Bronchial epithelial cell (primary cell): ENCODE results near the gene C10orf71. TPM values are rescaled to one million over a fixed set of nuclear protein-coding genes. Genes with fewer than 3 reads are reported as not detected.
A peak's percentile ranks its signal among the peaks of the same experiment; 100 is the strongest.

Source experiments
- DNase-seq: peaks from one replicate; pipeline ENCODE4 v3.0.0-alpha.2; 2010; ENCODE audit warnings: low read depth
- FAIRE-seq: peaks from 2 replicates; lab custom pipeline; 2011; peaks lifted over from hg19 to GRCh38; lab: Jason Lieb, UNC
- H3K27me3 ChIP-seq: 2 replicates; pipeline ENCODE4 v1.5.1; 2011; ENCODE audit warnings: low read length; ENCODE audit not compliant: control insufficient read depth, insufficient read depth
- H3K36me3 ChIP-seq: 2 replicates; pipeline ENCODE4 v1.5.1; 2011; ENCODE audit warnings: low read length; ENCODE audit not compliant: control insufficient read depth, insufficient read depth
- H3K4me3 ChIP-seq: 2 replicates; pipeline ENCODE4 v1.5.1; 2011; ENCODE audit warnings: mild to moderate bottlenecking, low read depth, low read length, control low read depth
- total RNA-seq: library from RNA; depleted of rRNA; stranded (reverse); fragments of >200 nt; gene quantifications from 2 replicates; pipeline ENCODE4 v1.2.1, GENCODE V29; 2014
- TF ChIP-seq, protein P1 (sequence below): IDR thresholded peaks from 2 replicates; pipeline ENCODE4 v1.5.1; 2011; ENCODE audit warnings: mild to moderate bottlenecking, moderate library complexity, low read length, control low read depth, inconsistent platforms; ENCODE audit not compliant: insufficient read depth, severe bottlenecking

Gene C10orf71
- total RNA-seq, 1 donor from 2014 or later, result not detected

DNA sequence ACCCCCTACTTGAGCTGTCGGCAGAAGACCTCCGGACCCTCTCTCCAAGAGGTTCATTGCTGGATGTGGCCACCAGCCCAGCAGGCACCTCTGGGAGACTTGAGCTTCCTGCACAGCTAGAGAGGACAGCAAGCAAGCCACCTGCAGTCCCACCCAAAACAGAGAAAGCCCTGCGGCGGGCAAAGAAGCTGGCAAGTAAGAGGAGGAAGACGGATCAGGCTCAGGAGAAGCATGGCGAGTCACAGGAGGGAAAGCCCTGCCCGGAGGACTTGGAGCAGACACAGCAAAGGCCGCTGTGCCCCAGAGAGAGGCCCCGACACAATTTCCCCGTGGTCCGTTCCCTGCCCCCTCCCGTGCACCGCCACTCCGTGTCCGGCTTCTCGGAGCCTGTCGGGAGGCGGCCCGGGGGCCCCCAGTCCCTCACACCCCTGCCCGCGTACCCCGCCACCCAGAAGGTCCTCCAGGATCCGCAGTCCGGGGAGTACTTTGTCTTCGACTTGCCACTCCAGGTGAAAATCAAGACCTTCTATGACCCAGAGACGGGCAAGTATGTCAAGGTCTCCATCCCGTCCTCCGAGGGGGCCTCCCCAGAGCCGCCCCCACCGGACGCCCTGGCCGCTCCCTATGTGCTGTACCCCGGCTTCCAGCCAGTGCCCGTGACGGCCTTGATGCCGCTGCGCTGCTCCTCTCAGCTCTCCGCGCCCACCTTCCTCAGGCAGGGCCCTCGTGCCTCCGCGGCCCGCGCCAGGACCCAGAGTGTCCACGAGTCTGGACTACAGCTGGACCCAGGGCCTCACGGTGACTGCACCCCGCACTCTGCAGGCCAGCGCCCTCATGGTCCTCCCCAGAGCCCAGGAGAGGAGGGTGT is 27.2 kb downstream of the C10orf71 start:
- Histone ChIP-seq H3K4me3 (no peak overlapping the region), H3K27me3 (no peaks in the 10 kb centered on the region), H3K36me3 (no peaks in the 10 kb centered on the region)
- TF ChIP-seq, protein P1, sequence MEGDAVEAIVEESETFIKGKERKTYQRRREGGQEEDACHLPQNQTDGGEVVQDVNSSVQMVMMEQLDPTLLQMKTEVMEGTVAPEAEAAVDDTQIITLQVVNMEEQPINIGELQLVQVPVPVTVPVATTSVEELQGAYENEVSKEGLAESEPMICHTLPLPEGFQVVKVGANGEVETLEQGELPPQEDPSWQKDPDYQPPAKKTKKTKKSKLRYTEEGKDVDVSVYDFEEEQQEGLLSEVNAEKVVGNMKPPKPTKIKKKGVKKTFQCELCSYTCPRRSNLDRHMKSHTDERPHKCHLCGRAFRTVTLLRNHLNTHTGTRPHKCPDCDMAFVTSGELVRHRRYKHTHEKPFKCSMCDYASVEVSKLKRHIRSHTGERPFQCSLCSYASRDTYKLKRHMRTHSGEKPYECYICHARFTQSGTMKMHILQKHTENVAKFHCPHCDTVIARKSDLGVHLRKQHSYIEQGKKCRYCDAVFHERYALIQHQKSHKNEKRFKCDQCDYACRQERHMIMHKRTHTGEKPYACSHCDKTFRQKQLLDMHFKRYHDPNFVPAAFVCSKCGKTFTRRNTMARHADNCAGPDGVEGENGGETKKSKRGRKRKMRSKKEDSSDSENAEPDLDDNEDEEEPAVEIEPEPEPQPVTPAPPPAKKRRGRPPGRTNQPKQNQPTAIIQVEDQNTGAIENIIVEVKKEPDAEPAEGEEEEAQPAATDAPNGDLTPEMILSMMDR, result no peak
- FAIRE-seq, result no peak
- no peak for DNase-seq

DNA sequence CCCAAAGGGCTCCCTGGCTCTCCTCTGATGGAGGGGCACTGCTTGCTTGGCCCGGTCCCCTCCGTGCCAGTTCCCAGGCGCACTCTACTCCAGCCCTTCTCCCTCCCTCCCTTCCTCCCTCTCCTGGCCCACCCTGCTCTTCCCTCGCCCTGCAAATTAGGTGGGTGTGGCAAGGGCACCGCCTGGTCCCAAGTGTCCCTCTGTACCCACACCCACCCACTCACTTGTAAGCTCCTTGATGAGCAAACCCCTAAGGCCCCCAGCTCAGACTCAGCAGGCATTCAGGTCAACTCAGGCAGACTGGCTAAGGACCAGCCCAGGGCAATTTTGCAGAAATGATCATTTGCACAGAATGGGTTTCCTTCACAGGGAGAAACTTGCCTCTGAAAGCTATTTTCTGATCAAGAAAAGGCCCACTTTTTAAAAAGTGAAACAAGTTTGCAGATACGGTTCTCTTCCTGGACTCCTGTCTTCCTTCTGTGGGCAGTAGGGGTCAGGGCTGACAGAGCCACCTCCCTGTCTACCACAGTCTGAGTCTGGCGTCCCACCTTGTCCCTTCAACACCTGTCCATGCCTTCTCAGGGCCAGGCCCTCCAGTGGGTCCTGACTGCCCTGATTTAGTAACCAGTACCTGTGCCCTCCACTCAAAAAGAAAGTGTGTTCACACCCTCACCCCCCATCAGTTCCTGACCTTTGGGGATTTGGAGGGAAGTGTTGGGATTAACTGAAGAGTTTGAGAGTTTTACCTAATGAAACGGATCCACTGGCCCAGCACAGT is 28.3 kb downstream of the C10orf71 start:
- TF ChIP-seq, protein P1, result no peak
- FAIRE-seq (peak; percentile 13), DNase-seq (no peak)
- Histone ChIP-seq H3K36me3 (no peaks in the 10 kb centered on the region), H3K27me3 (no peaks in the 10 kb centered on the region), H3K4me3 (no peak overlapping the region)

DNA sequence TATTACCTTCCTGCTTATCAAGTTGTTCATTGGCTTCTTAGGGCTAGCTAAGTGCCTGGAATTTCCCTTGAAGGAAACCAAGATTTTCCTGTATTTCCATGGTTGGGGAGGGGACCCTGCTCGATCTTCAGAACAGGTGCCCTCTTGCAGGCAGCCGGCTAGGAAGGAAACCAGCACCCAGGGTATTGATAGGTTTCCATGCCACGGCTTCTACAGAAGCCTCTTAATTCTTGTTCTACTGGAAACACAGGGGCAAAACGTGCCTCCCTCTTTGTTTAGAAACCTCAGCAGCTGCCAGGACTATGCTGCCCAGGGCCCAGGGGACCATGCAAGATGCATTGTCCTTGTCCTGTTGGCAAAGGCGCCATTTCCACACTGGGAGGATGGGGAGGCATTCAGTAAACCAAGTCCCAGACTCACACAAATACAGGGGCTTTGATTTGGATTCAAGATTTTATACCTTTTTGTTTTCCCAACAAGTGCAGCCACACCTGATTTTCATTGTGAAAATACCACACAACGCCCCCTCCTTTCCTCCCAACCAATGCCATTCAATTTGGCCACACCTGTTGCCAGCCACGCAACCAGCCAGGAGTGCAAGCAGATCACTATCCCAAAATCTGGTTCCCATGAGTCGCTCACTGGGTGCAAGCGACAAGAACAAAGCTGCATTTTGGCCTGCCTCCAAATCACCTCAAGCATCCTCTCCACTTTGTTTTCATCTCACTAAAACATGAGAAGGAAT is 29.6 kb downstream of the C10orf71 start:
- no peaks in the 10 kb centered on the region for H3K36me3 ChIP-seq
- H3K27me3 ChIP-seq, result no peaks in the 10 kb centered on the region
- no peak overlapping the region for H3K4me3 ChIP-seq
- no peak for DNase-seq
- FAIRE-seq, result no peak
- TF ChIP-seq, protein P1, result no peak

DNA sequence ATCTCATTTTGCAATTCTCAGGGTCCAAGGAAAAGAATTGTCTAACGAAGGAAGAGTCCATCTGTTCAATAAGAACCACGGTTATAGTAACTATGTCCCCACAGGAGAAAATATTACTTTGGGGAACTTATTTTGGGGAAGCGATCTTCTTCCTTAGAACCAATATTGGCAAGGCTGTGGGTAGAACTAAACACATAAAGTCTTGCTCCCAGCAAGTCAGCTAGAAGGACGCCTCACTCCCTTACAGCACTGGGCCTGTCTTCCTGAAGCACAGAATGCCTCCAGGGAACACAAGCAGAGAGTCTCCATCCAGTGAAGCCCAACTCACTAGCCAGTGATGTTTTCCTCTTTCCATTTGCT is 30.2 kb downstream of the C10orf71 start:
- H3K4me3 ChIP-seq, result no peak overlapping the region
- no peaks in the 10 kb centered on the region for H3K27me3 ChIP-seq
- no peaks in the 10 kb centered on the region for H3K36me3 ChIP-seq
- TF ChIP-seq, protein P1, result no peak
- no peak for DNase-seq
- no peak for FAIRE-seq

DNA sequence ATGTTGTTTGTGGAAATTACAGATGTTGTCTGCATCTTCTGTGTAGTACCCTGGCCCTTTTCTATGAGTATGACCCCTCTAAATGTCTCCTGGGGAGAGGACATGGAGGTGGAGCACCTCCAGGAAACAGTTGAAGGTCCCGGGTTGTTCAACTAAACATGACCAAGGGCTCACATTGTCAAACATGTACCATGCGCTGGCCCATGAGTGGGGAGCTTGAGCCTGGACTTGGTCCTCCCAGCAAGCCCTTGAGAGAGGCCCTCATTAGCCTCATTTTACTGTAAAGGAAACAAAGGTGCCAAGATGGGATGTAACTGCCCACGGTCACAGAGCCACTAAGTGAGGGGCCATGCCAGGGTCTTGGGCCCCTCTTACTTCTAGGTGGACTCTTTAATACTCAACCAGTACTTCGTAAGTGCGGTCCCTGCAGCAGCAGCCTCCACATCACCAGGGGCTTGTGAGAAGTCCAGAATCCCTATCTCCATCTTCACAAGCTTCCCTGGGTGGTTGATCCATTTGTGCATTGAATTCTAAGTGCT is 31.2 kb downstream of the C10orf71 start:
- FAIRE-seq (no peak), DNase-seq (no peak)
- H3K27me3 ChIP-seq, result no peaks in the 10 kb centered on the region
- TF ChIP-seq, protein P1, result no peak
- no peak overlapping the region for H3K4me3 ChIP-seq
- H3K36me3 ChIP-seq, result no peaks in the 10 kb centered on the region
